ENCODE data around the gene EGFL8. TPM values are rescaled to one million over a fixed set of nuclear protein-coding genes. Genes with fewer than 3 reads are reported as not detected.

The EGFL8 gene
- total RNA-seq, result 1 to 10 TPM in 3 of 4 donors, under 1 TPM in 1; 0.80 to 7.1 (median 4.2) TPM

- intact Hi-C loops (cut with DNase I; ENCODE audit: low total_unique reads), result no loop called here
- ATAC-seq, result no peak
- H3K27ac ChIP-seq, result peak within 1 kb of the TSS; percentile 20 to 47 (median 26)
These were observed at the start of gene EGFL8 for GRCh38 chr6:32164295-32164694. EGFL8 (plus strand) TSS chr6:32164595; CDS start chr6:32166166, 1,571 bp downstream.

GRCh38 chr6:32114796-32115195 lies 49.6 kb upstream of the EGFL8 start:
- in situ Hi-C loops (cut with MboI; ENCODE audit: low sequenced_read_pairs in 4 of 4), result no loop called here
- intact Hi-C loops (cut with DNase I; ENCODE audit: low total_unique reads), result loop anchor here (10.0 kb wide), 1 partner anchor 70 kb away; no protein-coding TSS in a partner anchor
- H3K4me3 ChIP-seq, result no peak overlapping the region
- no peak for ATAC-seq
- H3K9me3 ChIP-seq, result no peaks in the 10 kb centered on the region
- peaks cover 0 to 50% of the 10 kb centered on the region in 2 donors for H3K36me3 ChIP-seq
- H3K27me3 ChIP-seq, result peaks cover 0 to 11% (median 0%) of the 10 kb centered on the region in 3 donors
- TF ChIP-seq POLR2A (IDR thresholded peaks at IDR 0.05) (no peak), CTCF (IDR thresholded peaks at IDR 0.05 in 4 of 5, conservative IDR thresholded peaks at IDR 0.05 in 1 of 5) (no peak)
- no peak for DNase-seq
- peaks cover 20 to 28% of the 10 kb centered on the region in 2 donors for H3K4me1 ChIP-seq
- H3K27ac ChIP-seq, result peak overlapping the region in 1 of 4 donors; percentile 77

More at GRCh38 chr6:32164295-32164694, at the start of gene EGFL8:
- no peaks in the 10 kb centered on the region for H3K27me3 ChIP-seq
- H3K9me3 ChIP-seq, result no peaks in the 10 kb centered on the region
- TF ChIP-seq POLR2A (IDR thresholded peaks at IDR 0.05) (no peak), CTCF (IDR thresholded peaks at IDR 0.05 in 4 of 5, conservative IDR thresholded peaks at IDR 0.05 in 1 of 5) (no peak)
- H3K36me3 ChIP-seq, result peaks cover 0 to 29% of the 10 kb centered on the region in 2 donors
- no peak for DNase-seq
- no peaks in the 10 kb centered on the region for H3K4me1 ChIP-seq
- H3K4me3 ChIP-seq, result no peak within 1 kb of the TSS
- in situ Hi-C loops (cut with MboI; ENCODE audit: low sequenced_read_pairs in 4 of 4), result no loop called here

GRCh38 chr6:32115623-32116022 lies 48.8 kb upstream of the EGFL8 start:
- no peak for DNase-seq
- intact Hi-C loops (cut with DNase I; ENCODE audit: low total_unique reads) (loop anchor here (10.0 kb wide), 1 partner anchor 71 kb away; no protein-coding TSS in a partner anchor), in situ Hi-C loops (cut with MboI; ENCODE audit: low sequenced_read_pairs in 4 of 4) (no loop called here)
- no peak overlapping the region for H3K4me3 ChIP-seq
- ATAC-seq, result no peak
- H3K4me1 ChIP-seq, result peaks cover 17 to 28% of the 10 kb centered on the region in 2 donors
- H3K27ac ChIP-seq, result no peak overlapping the region
- no peak for TF ChIP-seq POLR2A (IDR thresholded peaks at IDR 0.05)
- TF ChIP-seq CTCF (IDR thresholded peaks at IDR 0.05 in 4 of 5, conservative IDR thresholded peaks at IDR 0.05 in 1 of 5), result no peak
- H3K9me3 ChIP-seq, result no peaks in the 10 kb centered on the region
- peaks cover 0 to 3% (median 0%) of the 10 kb centered on the region in 3 donors for H3K27me3 ChIP-seq
- peaks cover 0 to 58% of the 10 kb centered on the region in 2 donors for H3K36me3 ChIP-seq

- intact Hi-C loops (cut with DNase I; ENCODE audit: low total_unique reads) (loop anchor here (10.0 kb wide), 1 partner anchor 72 kb away; no protein-coding TSS in a partner anchor), in situ Hi-C loops (cut with MboI; ENCODE audit: low sequenced_read_pairs in 4 of 4) (no loop called here)
- no peak overlapping the region for H3K27ac ChIP-seq
- no peaks in the 10 kb centered on the region for H3K9me3 ChIP-seq
- H3K4me3 ChIP-seq, result no peak overlapping the region
- TF ChIP-seq CTCF (IDR thresholded peaks at IDR 0.05 in 4 of 5, conservative IDR thresholded peaks at IDR 0.05 in 1 of 5) (no peak), POLR2A (IDR thresholded peaks at IDR 0.05) (no peak)
- H3K36me3 ChIP-seq, result peaks cover 0 to 69% of the 10 kb centered on the region in 2 donors
- ATAC-seq (no peak), DNase-seq (no peak)
- no peaks in the 10 kb centered on the region for H3K27me3 ChIP-seq
- peaks cover 9 to 21% of the 10 kb centered on the region in 2 donors for H3K4me1 ChIP-seq
These were observed 47.7 kb upstream of the EGFL8 start for GRCh38 chr6:32116674-32117073.
